C4-2B (cell line): ENCODE measurements around the gene LARGE1.

ENCODE experiments used
- CTCF ChIP-seq: fragments of 450-650 bp; conservative IDR thresholded peaks from 2 replicates; pipeline ENCODE4 v1.5.1; 2017; ENCODE audit warnings: mild to moderate bottlenecking
- ZFX ChIP-seq: fragments of 450-650 bp; IDR thresholded peaks from 2 replicates; pipeline ENCODE4 v1.6.1; 2017

- TF ChIP-seq CTCF (no peak), ZFX (no peak)
Measured at GRCh38 chr22:33330534-33330933, 589.7 kb downstream of the LARGE1 start.
